ENCODE measurements around the gene HAUS5.

The HAUS5 gene

DNA sequence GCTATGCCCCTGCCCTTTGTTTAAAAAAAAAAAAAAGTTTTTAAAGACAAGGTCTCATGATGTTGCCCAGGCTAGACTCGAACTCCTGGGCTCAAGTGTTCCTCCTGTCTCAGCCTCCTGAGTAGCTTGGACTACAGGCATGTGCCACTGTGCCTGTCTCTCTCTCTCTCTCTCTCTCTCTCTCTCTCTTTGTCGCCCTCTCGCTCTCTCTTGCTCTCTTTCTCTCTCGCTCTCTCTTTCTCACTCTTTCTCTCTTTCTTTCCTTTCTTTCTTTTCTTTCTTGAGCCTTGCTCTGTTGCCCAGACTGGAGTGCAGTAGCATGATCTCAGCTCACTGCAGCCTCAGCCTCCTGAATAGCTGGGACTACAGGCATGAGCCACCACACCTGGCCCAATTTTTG lies 43.1 kb downstream of the HAUS5 start:
- H3K4me3 ChIP-seq (ENCODE audit: low read depth, low read length): no peak overlapping the region
- no CpG with 5 or more reads among the region's 4 CpGs for WGBS (ENCODE audit: extremely low coverage, insufficient coverage, insufficient read length)

GRCh38 chr19:35656700-35657099 lies 44.2 kb downstream of the HAUS5 start:
- Histone ChIP-seq H4K12ac (ENCODE audit: low read depth, low read length) (no peak overlapping the region), H3K27ac (ENCODE audit: low read depth, low read length) (no peak overlapping the region), H2BK120ac (ENCODE audit: insufficient read depth, low read length, poor library complexity) (no peak overlapping the region), H2BK12ac (ENCODE audit: low read length) (no peak overlapping the region), H4K91ac (ENCODE audit: low read depth, low read length) (no peak overlapping the region), H3K4ac (ENCODE audit: low read depth, low read length) (no peak overlapping the region), H3K79me2 (ENCODE audit: control insufficient read depth, insufficient read depth, low read length, poor library complexity) (no peaks in the 10 kb centered on the region), H3K9ac (ENCODE audit: low read length) (no peak overlapping the region), H4K8ac (ENCODE audit: low read depth, low read length) (no peak overlapping the region), H3K27me3 (ENCODE audit: insufficient read depth, low read length) (no peaks in the 10 kb centered on the region), H3K14ac (ENCODE audit: low read length) (no peak overlapping the region), H3K36me3 (ENCODE audit: control insufficient read depth in 1 of 2, insufficient read depth in 2 of 2, low read length in 2 of 2) (peaks cover 44 to 56% of the 10 kb centered on the region in 2 experiments), H2AFZ (ENCODE audit: insufficient read depth, low read length, poor library complexity) (no peak overlapping the region), H3K18ac (ENCODE audit: low read length) (no peak overlapping the region), H3K4me1 (ENCODE audit: control insufficient read depth in 1 of 2, insufficient read depth in 2 of 2, low read length in 2 of 2) (no peaks in the 10 kb centered on the region), H3K4me3 (ENCODE audit: low read depth, low read length) (no peak overlapping the region), H2BK5ac (ENCODE audit: low read depth, low read length, poor library complexity) (no peak overlapping the region), H3K9me3 (ENCODE audit: insufficient read depth, low read depth, low read length) (no peaks in the 10 kb centered on the region), H3K79me1 (ENCODE audit: low read length) (no peaks in the 10 kb centered on the region), H3K23ac (ENCODE audit: low read length) (no peak overlapping the region), H3K4me2 (ENCODE audit: low read length) (no peak overlapping the region), H2AK5ac (ENCODE audit: low read length) (no peak overlapping the region)
- no peak for DNase-seq
- no CpG with 5 or more reads among the region's 6 CpGs for WGBS (ENCODE audit: extremely low coverage, insufficient coverage, insufficient read length)

More for the DNA sequence above, 43.1 kb downstream of the HAUS5 start:
- H2AK5ac ChIP-seq (ENCODE audit: low read length): no peak overlapping the region
- no peaks in the 10 kb centered on the region for H3K79me2 ChIP-seq (ENCODE audit: control insufficient read depth, insufficient read depth, low read length, poor library complexity)
- H3K4me2 ChIP-seq (ENCODE audit: low read length): no peak overlapping the region
- H4K12ac ChIP-seq (ENCODE audit: low read depth, low read length): no peak overlapping the region
- no peaks in the 10 kb centered on the region for H3K9me3 ChIP-seq (ENCODE audit: insufficient read depth, low read depth, low read length)
- no peak overlapping the region for H3K14ac ChIP-seq (ENCODE audit: low read length)
- H2BK120ac ChIP-seq (ENCODE audit: insufficient read depth, low read length, poor library complexity): no peak overlapping the region
- peaks cover 54 to 58% of the 10 kb centered on the region in 2 experiments for H3K36me3 ChIP-seq (ENCODE audit: control insufficient read depth in 1 of 2, insufficient read depth in 2 of 2, low read length in 2 of 2)
- H3K23ac ChIP-seq (ENCODE audit: low read length): no peak overlapping the region
- H3K9ac ChIP-seq (ENCODE audit: low read length): no peak overlapping the region
- H2BK12ac ChIP-seq (ENCODE audit: low read length): no peak overlapping the region
- H3K27ac ChIP-seq (ENCODE audit: low read depth, low read length): no peak overlapping the region
- no peak overlapping the region for H4K8ac ChIP-seq (ENCODE audit: low read depth, low read length)
- H3K79me1 ChIP-seq (ENCODE audit: low read length): no peaks in the 10 kb centered on the region
- H2BK5ac ChIP-seq (ENCODE audit: low read depth, low read length, poor library complexity): no peak overlapping the region
- H3K4me1 ChIP-seq (ENCODE audit: control insufficient read depth in 1 of 2, insufficient read depth in 2 of 2, low read length in 2 of 2): no peaks in the 10 kb centered on the region
- H3K18ac ChIP-seq (ENCODE audit: low read length): no peak overlapping the region
- H3K4ac ChIP-seq (ENCODE audit: low read depth, low read length): no peak overlapping the region
- no peak overlapping the region for H4K91ac ChIP-seq (ENCODE audit: low read depth, low read length)
- DNase-seq: no peak
- H2AFZ ChIP-seq (ENCODE audit: insufficient read depth, low read length, poor library complexity): no peak overlapping the region
- no peaks in the 10 kb centered on the region for H3K27me3 ChIP-seq (ENCODE audit: insufficient read depth, low read length)

- no peaks in the 10 kb centered on the region for H3K27me3 ChIP-seq (ENCODE audit: insufficient read depth, low read length)
- no peak overlapping the region for H3K4me2 ChIP-seq (ENCODE audit: low read length)
- no peaks in the 10 kb centered on the region for H3K9me3 ChIP-seq (ENCODE audit: insufficient read depth, low read depth, low read length)
- WGBS (ENCODE audit: extremely low coverage, insufficient coverage, insufficient read length): no CpG with 5 or more reads among the region's 15 CpGs
- no peak for DNase-seq
- H2AFZ ChIP-seq (ENCODE audit: insufficient read depth, low read length, poor library complexity): no peak overlapping the region
- H2AK5ac ChIP-seq (ENCODE audit: low read length): no peak overlapping the region
- H3K4ac ChIP-seq (ENCODE audit: low read depth, low read length): no peak overlapping the region
- H3K79me1 ChIP-seq (ENCODE audit: low read length): no peaks in the 10 kb centered on the region
- no peak overlapping the region for H4K8ac ChIP-seq (ENCODE audit: low read depth, low read length)
- no peak overlapping the region for H3K14ac ChIP-seq (ENCODE audit: low read length)
- H3K36me3 ChIP-seq (ENCODE audit: control insufficient read depth in 1 of 2, insufficient read depth in 2 of 2, low read length in 2 of 2): peaks cover 41 to 49% of the 10 kb centered on the region in 2 experiments
- H3K79me2 ChIP-seq (ENCODE audit: control insufficient read depth, insufficient read depth, low read length, poor library complexity): no peaks in the 10 kb centered on the region
- H3K23ac ChIP-seq (ENCODE audit: low read length): no peak overlapping the region
- H2BK12ac ChIP-seq (ENCODE audit: low read length): no peak overlapping the region
- no peaks in the 10 kb centered on the region for H3K4me1 ChIP-seq (ENCODE audit: control insufficient read depth in 1 of 2, insufficient read depth in 2 of 2, low read length in 2 of 2)
- no peak overlapping the region for H3K4me3 ChIP-seq (ENCODE audit: low read depth, low read length)
- H4K91ac ChIP-seq (ENCODE audit: low read depth, low read length): no peak overlapping the region
- no peak overlapping the region for H2BK5ac ChIP-seq (ENCODE audit: low read depth, low read length, poor library complexity)
- H3K27ac ChIP-seq (ENCODE audit: low read depth, low read length): no peak overlapping the region
- no peak overlapping the region for H3K18ac ChIP-seq (ENCODE audit: low read length)
- H3K9ac ChIP-seq (ENCODE audit: low read length): no peak overlapping the region
- H4K12ac ChIP-seq (ENCODE audit: low read depth, low read length): no peak overlapping the region
- H2BK120ac ChIP-seq (ENCODE audit: insufficient read depth, low read length, poor library complexity): no peak overlapping the region
These were observed 45.6 kb downstream of the HAUS5 start for GRCh38 chr19:35657904-35658700.

DNA sequence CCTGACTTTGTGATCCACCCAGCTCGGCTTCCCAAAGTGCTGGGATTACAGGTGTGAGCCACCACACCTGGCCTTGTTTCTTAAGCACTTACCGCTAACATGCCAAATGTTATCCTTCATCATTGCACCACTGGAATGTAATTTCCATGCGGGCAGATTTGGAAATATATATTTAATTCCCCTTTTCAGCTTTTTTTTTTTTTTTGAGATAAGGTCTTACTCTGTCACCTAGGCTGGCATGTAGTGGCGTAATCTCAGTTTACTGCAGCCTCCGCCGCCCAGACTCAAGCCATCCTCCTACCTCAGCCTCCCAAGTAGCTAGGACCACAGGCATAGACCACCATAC lies 49.4 kb downstream of the HAUS5 start:
- Histone ChIP-seq H3K18ac (ENCODE audit: low read length) (no peak overlapping the region), H4K91ac (ENCODE audit: low read depth, low read length) (no peak overlapping the region), H4K8ac (ENCODE audit: low read depth, low read length) (no peak overlapping the region), H3K9me3 (ENCODE audit: insufficient read depth, low read depth, low read length) (no peaks in the 10 kb centered on the region), H3K4me2 (ENCODE audit: low read length) (no peak overlapping the region), H2BK5ac (ENCODE audit: low read depth, low read length, poor library complexity) (no peak overlapping the region), H2BK120ac (ENCODE audit: insufficient read depth, low read length, poor library complexity) (no peak overlapping the region), H3K14ac (ENCODE audit: low read length) (no peak overlapping the region), H3K9ac (ENCODE audit: low read length) (no peak overlapping the region), H3K23ac (ENCODE audit: low read length) (no peak overlapping the region), H3K4ac (ENCODE audit: low read depth, low read length) (no peak overlapping the region), H2BK12ac (ENCODE audit: low read length) (no peak overlapping the region), H4K12ac (ENCODE audit: low read depth, low read length) (no peak overlapping the region), H3K4me1 (ENCODE audit: control insufficient read depth in 1 of 2, insufficient read depth in 2 of 2, low read length in 2 of 2) (no peaks in the 10 kb centered on the region), H3K79me2 (ENCODE audit: control insufficient read depth, insufficient read depth, low read length, poor library complexity) (no peaks in the 10 kb centered on the region), H3K79me1 (ENCODE audit: low read length) (no peaks in the 10 kb centered on the region), H3K27me3 (ENCODE audit: insufficient read depth, low read length) (no peaks in the 10 kb centered on the region), H3K36me3 (ENCODE audit: control insufficient read depth in 1 of 2, insufficient read depth in 2 of 2, low read length in 2 of 2) (peaks cover 20 to 25% of the 10 kb centered on the region in 2 experiments), H3K4me3 (ENCODE audit: low read depth, low read length) (no peak overlapping the region), H3K27ac (ENCODE audit: low read depth, low read length) (no peak overlapping the region), H2AFZ (ENCODE audit: insufficient read depth, low read length, poor library complexity) (no peak overlapping the region), H2AK5ac (ENCODE audit: low read length) (no peak overlapping the region)
- DNase-seq: peak; percentile 74 to 97
- no CpG with 5 or more reads among the region's 6 CpGs for WGBS (ENCODE audit: extremely low coverage, insufficient coverage, insufficient read length)
